Measurements from ENCODE around the gene ANGPTL2. TPM values are rescaled to one million over a fixed set of nuclear protein-coding genes. Genes with fewer than 3 reads are reported as not detected.

ANGPTL2 gene
- total RNA-seq, 1 experiment from 2014 or later = 5.1 TPM

DNA sequence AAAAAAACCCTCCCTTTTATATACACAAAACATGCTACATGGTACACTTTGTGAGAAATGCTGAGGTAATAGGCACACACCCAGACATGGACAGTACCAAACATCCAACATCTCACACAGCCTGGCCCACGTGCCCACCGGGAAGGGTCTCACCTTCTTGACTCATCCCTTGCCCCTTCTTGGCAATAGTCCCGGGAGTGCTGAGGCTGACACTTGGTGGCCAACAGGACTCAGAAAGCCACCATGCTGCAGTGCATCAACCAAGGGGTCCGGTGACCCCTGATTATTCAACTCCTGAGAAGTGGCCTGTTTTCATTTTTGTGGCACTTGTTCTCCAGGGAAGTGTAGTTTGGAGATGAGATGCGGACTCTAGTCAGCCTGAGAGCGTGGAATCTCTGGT, 35.0 kb downstream of the ANGPTL2 start:
- H3K9me3 Mint-ChIP-seq = no peaks in the 10 kb centered on the region

More for the DNA sequence above, 35.0 kb downstream of the ANGPTL2 start:
- no peak overlapping the region for H2AFZ ChIP-seq (ENCODE audit: low read length)
- DNase-seq = no peak
- H3K23me2 ChIP-seq (ENCODE audit: insufficient read length, low read depth, low read length, poor library complexity, severe bottlenecking) = no peaks in the 10 kb centered on the region
- H3K27me3 ChIP-seq (ENCODE audit: insufficient read depth, low read length) = no peaks in the 10 kb centered on the region
- no peak overlapping the region for H3K27ac ChIP-seq (ENCODE audit: insufficient read length, low read depth, low read length)
- H3K56ac ChIP-seq (ENCODE audit: insufficient read length, low read depth, low read length) = no peak overlapping the region
- no peak overlapping the region for H3K4me2 ChIP-seq (ENCODE audit: insufficient read depth, insufficient read length, low read length)
- no peak overlapping the region for H2BK20ac ChIP-seq (ENCODE audit: low read depth, low read length, poor library complexity, severe bottlenecking)
- Mint-ChIP-seq H3K27ac (no peak overlapping the region), H3K4me3 (no peak overlapping the region), H3K27me3 (ENCODE audit: low read depth) (no peaks in the 10 kb centered on the region), H3K36me3 (ENCODE audit: insufficient read depth in 1 of 3, low read depth in 3 of 3) (no peaks in the 10 kb centered on the region; a peak in 3 of 7 replicates), H3K4me1 (peaks cover 3 to 4% of the 10 kb centered on the region in 2 experiments; a peak in 2 of 4 replicates)
- no peak overlapping the region for H3K23ac ChIP-seq (ENCODE audit: insufficient read length, low read depth, low read length)
- no peak overlapping the region for H2BK5ac ChIP-seq (ENCODE audit: insufficient read length, low read length)
- no peak overlapping the region for H2BK15ac ChIP-seq (ENCODE audit: low read depth, low read length)
- no peak overlapping the region for H2BK120ac ChIP-seq (ENCODE audit: low read depth, low read length, poor library complexity, severe bottlenecking)
- no peaks in the 10 kb centered on the region for H3K9me3 ChIP-seq (ENCODE audit: control insufficient read depth, low read depth, low read length)
- no peak overlapping the region for H2BK12ac ChIP-seq (ENCODE audit: insufficient read length, low read depth, low read length)
- no peak overlapping the region for H3K4ac ChIP-seq (ENCODE audit: low read depth, low read length)
- no peaks in the 10 kb centered on the region for H3K4me1 ChIP-seq (ENCODE audit: insufficient read depth, low read length)
- no peak overlapping the region for H4K5ac ChIP-seq (ENCODE audit: insufficient read length, low read depth, low read length)
- no peak overlapping the region for H3K18ac ChIP-seq (ENCODE audit: insufficient read length, low read depth, low read length)
- H4K20me1 ChIP-seq (ENCODE audit: control insufficient read depth, insufficient read depth, insufficient read length) = no peaks in the 10 kb centered on the region
- no peak overlapping the region for H4K91ac ChIP-seq (ENCODE audit: insufficient read length, low read depth, low read length)
- H2AK5ac ChIP-seq (ENCODE audit: insufficient read length, low read length) = no peak overlapping the region
- H3K79me1 ChIP-seq (ENCODE audit: insufficient read depth, low read depth, low read length, poor library complexity, severe bottlenecking) = no peaks in the 10 kb centered on the region
- TF ChIP-seq, protein P1, sequence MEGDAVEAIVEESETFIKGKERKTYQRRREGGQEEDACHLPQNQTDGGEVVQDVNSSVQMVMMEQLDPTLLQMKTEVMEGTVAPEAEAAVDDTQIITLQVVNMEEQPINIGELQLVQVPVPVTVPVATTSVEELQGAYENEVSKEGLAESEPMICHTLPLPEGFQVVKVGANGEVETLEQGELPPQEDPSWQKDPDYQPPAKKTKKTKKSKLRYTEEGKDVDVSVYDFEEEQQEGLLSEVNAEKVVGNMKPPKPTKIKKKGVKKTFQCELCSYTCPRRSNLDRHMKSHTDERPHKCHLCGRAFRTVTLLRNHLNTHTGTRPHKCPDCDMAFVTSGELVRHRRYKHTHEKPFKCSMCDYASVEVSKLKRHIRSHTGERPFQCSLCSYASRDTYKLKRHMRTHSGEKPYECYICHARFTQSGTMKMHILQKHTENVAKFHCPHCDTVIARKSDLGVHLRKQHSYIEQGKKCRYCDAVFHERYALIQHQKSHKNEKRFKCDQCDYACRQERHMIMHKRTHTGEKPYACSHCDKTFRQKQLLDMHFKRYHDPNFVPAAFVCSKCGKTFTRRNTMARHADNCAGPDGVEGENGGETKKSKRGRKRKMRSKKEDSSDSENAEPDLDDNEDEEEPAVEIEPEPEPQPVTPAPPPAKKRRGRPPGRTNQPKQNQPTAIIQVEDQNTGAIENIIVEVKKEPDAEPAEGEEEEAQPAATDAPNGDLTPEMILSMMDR (conservative IDR thresholded peaks at IDR 0.05) = no peak
- H4K8ac ChIP-seq (replicated peaks; ENCODE audit: insufficient read length, low read depth, low read length) = no peak overlapping the region
- no peak overlapping the region for H3T11ph ChIP-seq (ENCODE audit: low read length)
- WGBS (ENCODE audit: extremely low coverage, insufficient read length, low lambda C conversion rate) = no CpG with 5 or more reads among the region's 6 CpGs
- no peak overlapping the region for H3K9ac ChIP-seq (ENCODE audit: extremely low read depth, insufficient read length, low read length)
- H3K79me2 ChIP-seq (ENCODE audit: insufficient read depth, low read length) = no peaks in the 10 kb centered on the region
- H3K14ac ChIP-seq (ENCODE audit: insufficient read depth, low read length) = no peak overlapping the region
